Fibroblast of peridontal ligament (primary cell): ENCODE data around the gene PRICKLE2.

Experiments used
- DNase-seq: peaks from one replicate; pipeline ENCODE4 v3.0.0-alpha.2; 2010; ENCODE audit errors: extremely low read depth

The PRICKLE2 gene

GRCh38 chr3:64133987-64134386 is 91.3 kb downstream of the PRICKLE2 start:
- DNase-seq, result no peak

- DNase-seq, result no peak
Observed at GRCh38 chr3:64133272-64133671, 92.0 kb downstream of the PRICKLE2 start.

GRCh38 chr3:64131725-64132469 is 93.4 kb downstream of the PRICKLE2 start:
- no peak for DNase-seq

- DNase-seq, result no peak
Observed at GRCh38 chr3:64130436-64130835, 94.8 kb downstream of the PRICKLE2 start.

GRCh38 chr3:64129581-64129980 is 95.7 kb downstream of the PRICKLE2 start:
- DNase-seq, result no peak

GRCh38 chr3:64129106-64129505 is 96.2 kb downstream of the PRICKLE2 start:
- DNase-seq, result no peak

- no peak for DNase-seq
Observed at GRCh38 chr3:64125561-64125960, 99.7 kb downstream of the PRICKLE2 start.

- DNase-seq, result no peak
Observed at GRCh38 chr3:64123931-64124330, 101.3 kb downstream of the PRICKLE2 start.

GRCh38 chr3:64122476-64122875 is 102.8 kb downstream of the PRICKLE2 start:
- no peak for DNase-seq

GRCh38 chr3:64121750-64122311 is 103.4 kb downstream of the PRICKLE2 start:
- no peak for DNase-seq

GRCh38 chr3:64120876-64121275 is 104.4 kb downstream of the PRICKLE2 start:
- DNase-seq, result no peak

- DNase-seq, result no peak
Observed at GRCh38 chr3:64117483-64117882, 107.8 kb downstream of the PRICKLE2 start.

GRCh38 chr3:64114651-64115050 is 110.6 kb downstream of the PRICKLE2 start:
- DNase-seq, result no peak

- DNase-seq, result no peak
Observed at GRCh38 chr3:64111872-64112271, 113.4 kb downstream of the PRICKLE2 start.

- DNase-seq, result no peak
Observed at GRCh38 chr3:64111083-64111482, 114.2 kb downstream of the PRICKLE2 start.

- no peak for DNase-seq
Observed at GRCh38 chr3:64110071-64110470, 115.2 kb downstream of the PRICKLE2 start.

GRCh38 chr3:64109438-64109837 is 115.8 kb downstream of the PRICKLE2 start:
- DNase-seq, result no peak

GRCh38 chr3:64108784-64109317 is 116.4 kb downstream of the PRICKLE2 start:
- no peak for DNase-seq

- DNase-seq, result no peak
Observed at GRCh38 chr3:64108231-64108630, 117.0 kb downstream of the PRICKLE2 start.

- DNase-seq, result no peak
Observed at GRCh38 chr3:64107190-64107589, 118.1 kb downstream of the PRICKLE2 start.

GRCh38 chr3:64105816-64106215 is 119.5 kb downstream of the PRICKLE2 start:
- DNase-seq, result no peak

GRCh38 chr3:64104691-64105111 is 120.6 kb downstream of the PRICKLE2 start:
- peak; percentile 55 for DNase-seq

- DNase-seq, result peak; percentile 9
Observed at GRCh38 chr3:64104006-64104405, 121.3 kb downstream of the PRICKLE2 start.
